Activated CD4-positive, alpha-beta T cell treated with anti-CD3 and anti-CD28 coated beads, Interleukin-2, amount 10 ng/mL, durations not matched to agents 7 days and 5 days (primary cell): ENCODE data around the gene GJB3. TPM values are rescaled to one million over a fixed set of nuclear protein-coding genes. Genes with fewer than 3 reads are reported as not detected.
"Not testable (repeated sequence)": the region's sequence is repeated elsewhere in the genome, so short reads cannot be mapped to it uniquely, and the experiment has no call there.

Source experiments
- CTCF ChIA-PET: fragments of 350-600 bp; sonication (Branson Sonifier 250); formaldehyde crosslinking; loops from one replicate; lab custom pipeline; 2021; ENCODE audit warnings: antibody characterized with exemption; lab: Charles Lee
- POLR2A ChIA-PET: fragments of 350-600 bp; sonication (Branson Sonifier 250); formaldehyde crosslinking; loops from one replicate; lab custom pipeline; 2021; ENCODE audit warnings: antibody characterized with exemption; lab: Charles Lee
- DNase-seq: peaks from one replicate; pipeline ENCODE4 v3.0.0-alpha.2; 2020
- H3K27ac Mint-ChIP-seq: one replicate; pipeline ENCODE4 v1.8.0; 2021; ENCODE audit warnings: mild to moderate bottlenecking, moderate library complexity, mixed read lengths
- H3K27me3 Mint-ChIP-seq: one replicate; pipeline ENCODE4 v1.8.0; 2021; ENCODE audit warnings: mixed read lengths
- H3K36me3 Mint-ChIP-seq: one replicate; pipeline ENCODE4 v1.8.0; 2021; ENCODE audit warnings: low read depth, mixed read lengths
- H3K4me1 Mint-ChIP-seq: one replicate; pipeline ENCODE4 v1.8.0; 2021; ENCODE audit warnings: mixed read lengths
- H3K4me3 Mint-ChIP-seq: one replicate; pipeline ENCODE4 v1.8.0; 2021; ENCODE audit warnings: mild to moderate bottlenecking, moderate library complexity, mixed read lengths
- H3K9me3 Mint-ChIP-seq: one replicate; pipeline ENCODE4 v1.8.0; 2021; ENCODE audit warnings: mixed read lengths
- total RNA-seq, 2 experiments: library from RNA; stranded (reverse); gene quantifications; one replicate each; pipeline ENCODE4 v1.2.3, GENCODE V29; 2021

GJB3 gene
- total RNA-seq, 2 experiments from 2014 or later = not detected

GRCh38 chr1:34763142-34763781 is 17.8 kb upstream of the GJB3 start:
- no peak overlapping the region for H3K27ac Mint-ChIP-seq

GRCh38 chr1:34768856-34769255 is 12.2 kb upstream of the GJB3 start:
- Mint-ChIP-seq H3K9me3 (no peaks in the 10 kb centered on the region), H3K27ac (no peak overlapping the region), H3K27me3 (no peaks in the 10 kb centered on the region), H3K36me3 (no peaks in the 10 kb centered on the region), H3K4me1 (no peaks in the 10 kb centered on the region), H3K4me3 (no peak overlapping the region)
- no peak for DNase-seq
- CTCF ChIA-PET = no interaction called here
- POLR2A ChIA-PET = no interaction called here

More at GRCh38 chr1:34763142-34763781, 17.8 kb upstream of the GJB3 start:
- no peaks in the 10 kb centered on the region for H3K4me1 Mint-ChIP-seq
- ChIA-PET POLR2A (no interaction called here), CTCF (no interaction called here)
- DNase-seq = no peak
- H3K36me3 Mint-ChIP-seq = no peaks in the 10 kb centered on the region
- H3K27me3 Mint-ChIP-seq = no peaks in the 10 kb centered on the region
- H3K4me3 Mint-ChIP-seq = no peak overlapping the region
- H3K9me3 Mint-ChIP-seq = no peaks in the 10 kb centered on the region

- DNase-seq = no peak
- no peaks in the 10 kb centered on the region for H3K36me3 Mint-ChIP-seq
These were observed 10.0 kb upstream of the GJB3 start for GRCh38 chr1:34770891-34771504.

GRCh38 chr1:34771573-34772371 is 9.2 kb upstream of the GJB3 start:
- Mint-ChIP-seq H3K36me3 (no peaks in the 10 kb centered on the region), H3K27ac (no peak overlapping the region), H3K9me3 (no peaks in the 10 kb centered on the region), H3K4me1 (no peaks in the 10 kb centered on the region), H3K4me3 (no peak overlapping the region), H3K27me3 (no peaks in the 10 kb centered on the region)
- DNase-seq = no peak
- ChIA-PET CTCF (interaction anchor here (0.6 kb wide), 1 partner anchor 50 kb away, joined by 3 read pairs; no protein-coding TSS in a partner anchor), POLR2A (no interaction called here)

More at GRCh38 chr1:34770891-34771504, 10.0 kb upstream of the GJB3 start:
- no peak overlapping the region for H3K27ac Mint-ChIP-seq
- no peaks in the 10 kb centered on the region for H3K4me1 Mint-ChIP-seq
- no peaks in the 10 kb centered on the region for H3K27me3 Mint-ChIP-seq
- CTCF ChIA-PET = no interaction called here
- POLR2A ChIA-PET = no interaction called here
- H3K9me3 Mint-ChIP-seq = no peaks in the 10 kb centered on the region
- no peak overlapping the region for H3K4me3 Mint-ChIP-seq

GRCh38 chr1:34773114-34773513 is 7.9 kb upstream of the GJB3 start:
- H3K27me3 Mint-ChIP-seq, H3K27ac Mint-ChIP-seq, POLR2A ChIA-PET, H3K4me3 Mint-ChIP-seq, DNase-seq, H3K9me3 Mint-ChIP-seq, H3K4me1 Mint-ChIP-seq, H3K36me3 Mint-ChIP-seq: not testable (repeated sequence)
- CTCF ChIA-PET = interaction anchor here (0.6 kb wide), 1 partner anchor 357 kb away, joined by 7 read pairs; no protein-coding TSS in a partner anchor

- no peaks in the 10 kb centered on the region for H3K9me3 Mint-ChIP-seq
- no peaks in the 10 kb centered on the region for H3K36me3 Mint-ChIP-seq
- no peak overlapping the region for H3K27ac Mint-ChIP-seq
- DNase-seq = no peak
- CTCF ChIA-PET = no interaction called here
- no peak overlapping the region for H3K4me3 Mint-ChIP-seq
- no peaks in the 10 kb centered on the region for H3K4me1 Mint-ChIP-seq
- H3K27me3 Mint-ChIP-seq = peaks cover 18% of the 10 kb centered on the region
- POLR2A ChIA-PET = no interaction called here
These were observed 6.1 kb upstream of the GJB3 start for GRCh38 chr1:34774957-34775356.

GRCh38 chr1:34776911-34777310 is 4.1 kb upstream of the GJB3 start:
- CTCF ChIA-PET = no interaction called here
- POLR2A ChIA-PET = no interaction called here
- Mint-ChIP-seq H3K4me3 (no peak overlapping the region), H3K27me3 (peaks cover 25% of the 10 kb centered on the region), H3K36me3 (no peaks in the 10 kb centered on the region), H3K4me1 (no peaks in the 10 kb centered on the region), H3K9me3 (no peaks in the 10 kb centered on the region), H3K27ac (no peak overlapping the region)
- DNase-seq = no peak

- ChIA-PET CTCF (no interaction called here), POLR2A (no interaction called here)
- H3K4me3 Mint-ChIP-seq = no peak overlapping the region
- no peaks in the 10 kb centered on the region for H3K36me3 Mint-ChIP-seq
- H3K4me1 Mint-ChIP-seq = no peaks in the 10 kb centered on the region
- DNase-seq = no peak
- H3K27me3 Mint-ChIP-seq = peaks cover 32% of the 10 kb centered on the region
- H3K9me3 Mint-ChIP-seq = no peaks in the 10 kb centered on the region
- no peak overlapping the region for H3K27ac Mint-ChIP-seq
These were observed 3.3 kb upstream of the GJB3 start for GRCh38 chr1:34777519-34778321.

- no peak overlapping the region for H3K4me3 Mint-ChIP-seq
- ChIA-PET POLR2A (no interaction called here), CTCF (interaction anchor here (1.5 kb wide), 1 partner anchor 11 kb away, joined by 3 read pairs; no protein-coding TSS in a partner anchor)
- no peaks in the 10 kb centered on the region for H3K9me3 Mint-ChIP-seq
- H3K4me1 Mint-ChIP-seq = no peaks in the 10 kb centered on the region
- H3K27me3 Mint-ChIP-seq = peaks cover 37% of the 10 kb centered on the region
- no peak overlapping the region for H3K27ac Mint-ChIP-seq
- no peak for DNase-seq
- H3K36me3 Mint-ChIP-seq = no peaks in the 10 kb centered on the region
These were observed 2.6 kb upstream of the GJB3 start for GRCh38 chr1:34778381-34778780.

- Mint-ChIP-seq H3K9me3 (no peaks in the 10 kb centered on the region), H3K4me3 (no peak overlapping the region), H3K27me3 (peaks cover 38% of the 10 kb centered on the region), H3K36me3 (no peaks in the 10 kb centered on the region), H3K4me1 (no peaks in the 10 kb centered on the region), H3K27ac (no peak overlapping the region)
- ChIA-PET POLR2A (no interaction called here), CTCF (interaction anchor here (1.5 kb wide), 1 partner anchor 10 kb away, joined by 3 read pairs; no protein-coding TSS in a partner anchor)
- no peak for DNase-seq
These were observed 2.0 kb upstream of the GJB3 start for GRCh38 chr1:34779005-34779404.

- Mint-ChIP-seq H3K4me1 (no peaks in the 10 kb centered on the region), H3K27me3 (peaks cover 38% of the 10 kb centered on the region), H3K36me3 (no peaks in the 10 kb centered on the region), H3K9me3 (no peaks in the 10 kb centered on the region), H3K27ac (no peak overlapping the region), H3K4me3 (no peak overlapping the region)
- no peak for DNase-seq
- ChIA-PET POLR2A (no interaction called here), CTCF (interaction anchor here (1.5 kb wide), 1 partner anchor 10 kb away, joined by 3 read pairs; no protein-coding TSS in a partner anchor)
These were observed 1.5 kb upstream of the GJB3 start for GRCh38 chr1:34779526-34779925.

GRCh38 chr1:34779962-34780361 is 1.1 kb upstream of the GJB3 start:
- DNase-seq = no peak
- H3K27ac Mint-ChIP-seq = no peak overlapping the region
- peaks cover 38% of the 10 kb centered on the region for H3K27me3 Mint-ChIP-seq
- CTCF ChIA-PET = no interaction called here
- H3K4me3 Mint-ChIP-seq = no peak overlapping the region
- no peaks in the 10 kb centered on the region for H3K9me3 Mint-ChIP-seq
- no peaks in the 10 kb centered on the region for H3K36me3 Mint-ChIP-seq
- POLR2A ChIA-PET = no interaction called here
- H3K4me1 Mint-ChIP-seq = no peaks in the 10 kb centered on the region
